NB4 (cell line): ENCODE data around the gene MOB3B.

Source experiments
- MYC ChIP-seq: IDR thresholded peaks from 2 replicates; pipeline ENCODE4 v1.6.1; 2011; ENCODE audit warnings: low read depth, low read length
- POLR2A ChIP-seq: IDR thresholded peaks from 2 replicates; pipeline ENCODE4 v1.6.1; 2011; ENCODE audit warnings: mild to moderate bottlenecking; ENCODE audit not compliant: insufficient read length; ENCODE audit errors: extremely low read depth
- TF ChIP-seq, protein P1 (sequence below): IDR thresholded peaks from one replicate; pipeline ENCODE4 v1.5.1; 2012; ENCODE audit warnings: low read depth, low read length

DNA sequence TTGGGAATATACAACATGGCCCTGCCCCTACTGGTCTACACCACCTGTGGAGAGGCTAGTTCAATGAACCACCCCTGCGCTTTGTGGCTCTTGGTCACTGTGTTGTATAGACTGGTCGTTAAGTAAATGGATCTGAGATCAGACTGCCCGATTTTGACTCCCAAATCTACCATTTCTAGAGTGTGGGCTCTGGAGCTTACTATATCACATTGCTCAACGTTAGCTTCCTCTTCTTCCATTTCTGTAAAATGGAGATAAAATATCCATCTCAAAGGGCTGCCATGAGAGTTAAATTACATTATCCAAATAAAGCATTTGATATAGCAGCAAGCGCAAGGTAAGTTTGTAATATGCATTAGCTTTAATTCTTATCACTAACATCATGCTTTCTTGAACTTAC lies 58.2 kb downstream of the MOB3B start:
- TF ChIP-seq, protein P1, sequence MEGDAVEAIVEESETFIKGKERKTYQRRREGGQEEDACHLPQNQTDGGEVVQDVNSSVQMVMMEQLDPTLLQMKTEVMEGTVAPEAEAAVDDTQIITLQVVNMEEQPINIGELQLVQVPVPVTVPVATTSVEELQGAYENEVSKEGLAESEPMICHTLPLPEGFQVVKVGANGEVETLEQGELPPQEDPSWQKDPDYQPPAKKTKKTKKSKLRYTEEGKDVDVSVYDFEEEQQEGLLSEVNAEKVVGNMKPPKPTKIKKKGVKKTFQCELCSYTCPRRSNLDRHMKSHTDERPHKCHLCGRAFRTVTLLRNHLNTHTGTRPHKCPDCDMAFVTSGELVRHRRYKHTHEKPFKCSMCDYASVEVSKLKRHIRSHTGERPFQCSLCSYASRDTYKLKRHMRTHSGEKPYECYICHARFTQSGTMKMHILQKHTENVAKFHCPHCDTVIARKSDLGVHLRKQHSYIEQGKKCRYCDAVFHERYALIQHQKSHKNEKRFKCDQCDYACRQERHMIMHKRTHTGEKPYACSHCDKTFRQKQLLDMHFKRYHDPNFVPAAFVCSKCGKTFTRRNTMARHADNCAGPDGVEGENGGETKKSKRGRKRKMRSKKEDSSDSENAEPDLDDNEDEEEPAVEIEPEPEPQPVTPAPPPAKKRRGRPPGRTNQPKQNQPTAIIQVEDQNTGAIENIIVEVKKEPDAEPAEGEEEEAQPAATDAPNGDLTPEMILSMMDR = no peak
- TF ChIP-seq MYC = no peak
- no peak for TF ChIP-seq POLR2A
